SK-N-SH (cell line): ENCODE data around the gene WWOX. TPM values are rescaled to one million over a fixed set of nuclear protein-coding genes. Genes with fewer than 3 reads are reported as not detected.

Experiments used
- CTCF ChIA-PET: fragments of 300-600, 350-600 bp; formaldehyde crosslinking; extraction: SDS; loops from one replicate; lab custom pipeline; 2021; lab: Yijun Ruan, JAX
- POLR2A ChIA-PET: fragments of 350-600 bp; sonication (Branson Sonifier 250); formaldehyde crosslinking; extraction: SDS; loops from one replicate; lab custom pipeline; 2020; ENCODE audit warnings: antibody characterized with exemption, inconsistent platforms; lab: Yijun Ruan, JAX
- DNase-seq: peaks from one replicate; pipeline ENCODE4 v3.0.0; 2012
- H2AFZ ChIP-seq: fragments of 200-600 bp; sonication (generic); 2 replicates; pipeline ENCODE4 v1.8.1; 2016; ENCODE audit warnings: antibody characterized with exemption, mild to moderate bottlenecking, low read depth
- H3F3A ChIP-seq: fragments of 200-600 bp; sonication (generic); replicated peaks from 2 replicates; pipeline ENCODE3; 2016; ENCODE audit warnings: antibody characterized with exemption, mild to moderate bottlenecking; ENCODE audit not compliant: insufficient read depth
- H3K27ac ChIP-seq, 2 experiments: fragments of 200-500 bp in 1 of 2; fragments of 200-600 bp in 1 of 2; sonication (Bioruptor generic) in 1 of 2; sonication (generic), shearing (Covaris generic) in 1 of 2; 2 replicates each; pipeline versions ENCODE4 v1.5.1 to v1.6.1; 2014 to 2016; ENCODE audit warnings: low read depth in 2 of 2, inconsistent platforms in 1 of 2, low read length in 1 of 2, mild to moderate bottlenecking in 1 of 2, mixed read lengths in 1 of 2
- H3K27me3 ChIP-seq: fragments of 200-600 bp; sonication (generic), shearing (Covaris generic); 2 replicates; pipeline ENCODE4 v1.6.1; 2016; ENCODE audit warnings: mixed run types; ENCODE audit not compliant: insufficient read depth
- H3K36me3 ChIP-seq, 2 experiments: fragments of 200-500 bp in 1 of 2; fragments of 200-600 bp in 1 of 2; sonication (Bioruptor generic) in 1 of 2; sonication (generic) in 1 of 2; replicated peaks in 1 of 2; 2 replicates each; pipeline versions ENCODE3 to v1.5.1; 2014 to 2016; ENCODE audit warnings: low read length in 1 of 2, mild to moderate bottlenecking in 1 of 2; ENCODE audit not compliant: insufficient read depth in 2 of 2, control insufficient read depth in 1 of 2
- H3K4me1 ChIP-seq, 2 experiments: fragments of 200-500 bp in 1 of 2; fragments of 200-600 bp in 1 of 2; sonication (Bioruptor generic) in 1 of 2; sonication (generic), shearing (Covaris generic) in 1 of 2; 2 replicates each; pipeline versions ENCODE4 v1.5.1 to v1.6.1; 2014 to 2016; ENCODE audit warnings: low read depth in 1 of 2, low read length in 1 of 2, mixed run types in 1 of 2; ENCODE audit not compliant: insufficient read depth in 2 of 2, control insufficient read depth in 1 of 2
- H3K4me2 ChIP-seq: fragments of 200-600 bp; sonication (generic), shearing (Covaris generic); 2 replicates; pipeline ENCODE4 v1.6.1; 2017; ENCODE audit warnings: mixed run types
- H3K4me3 ChIP-seq, 2 experiments: fragments of 200-500 bp in 1 of 2; fragments of 200-600 bp in 1 of 2; sonication (Bioruptor generic) in 1 of 2; sonication (generic), shearing (Covaris generic) in 1 of 2; 2 replicates each; pipeline versions ENCODE4 v1.5.1 to v1.8.1; 2014 to 2016; ENCODE audit warnings: low read depth in 2 of 2, inconsistent platforms in 1 of 2, low read length in 1 of 2, mild to moderate bottlenecking in 1 of 2, mixed read lengths in 1 of 2, moderate library complexity in 1 of 2
- H3K79me2 ChIP-seq: fragments of 200-600 bp; sonication (generic); 2 replicates; pipeline ENCODE4 v1.8.1; 2017; ENCODE audit warnings: mild to moderate bottlenecking; ENCODE audit not compliant: insufficient read depth
- H3K9ac ChIP-seq: fragments of 200-600 bp; sonication (generic); 2 replicates; pipeline ENCODE4 v1.6.1; 2017; ENCODE audit warnings: mixed run types
- H3K9me2 ChIP-seq: fragments of 200-600 bp; sonication (generic); 2 replicates; pipeline ENCODE4 v1.6.1; 2017; ENCODE audit warnings: mixed run types
- H3K9me3 ChIP-seq: fragments of 200-600 bp; sonication (generic); 2 replicates; pipeline ENCODE4 v1.6.1; 2017; ENCODE audit warnings: mixed run types, mild to moderate bottlenecking, moderate library complexity
- H4K20me1 ChIP-seq: fragments of 200-600 bp; sonication (generic); 2 replicates; pipeline ENCODE4 v1.6.1; 2017; ENCODE audit warnings: mild to moderate bottlenecking, mixed run types; ENCODE audit not compliant: insufficient read depth
- CHD2 ChIP-seq: fragments of 150-350 bp; IDR thresholded peaks from 2 replicates; pipeline ENCODE4 v1.6.1; 2018; ENCODE audit warnings: low read length; ENCODE audit not compliant: partially characterized antibody
- EP300 ChIP-seq, 2 experiments: IDR thresholded peaks; 2 replicates each; pipeline versions ENCODE4 v1.4.0 to v1.6.1; 2012; ENCODE audit warnings: borderline replicate concordance in 1 of 2, low read depth in 1 of 2, low read length in 1 of 2
- EZH2phosphoT487 ChIP-seq: fragments of 200-600 bp; sonication (generic); IDR thresholded peaks from 2 replicates; pipeline ENCODE4 v1.6.1; 2017; ENCODE audit warnings: low read depth, mixed run types, mild to moderate bottlenecking, antibody characterized with exemption, moderate library complexity, borderline replicate concordance
- FOSL2 ChIP-seq: IDR thresholded peaks from 2 replicates; pipeline ENCODE4 v1.4.0; 2012; ENCODE audit warnings: low read depth, mild to moderate bottlenecking, moderate library complexity, borderline replicate concordance
- FOXJ3 ChIP-seq: sonication (generic); formaldehyde crosslinking; IDR thresholded peaks from 2 replicates; pipeline ENCODE4 v1.5.1; 2020; ENCODE audit warnings: mild to moderate bottlenecking, missing genetic modification reagents
- GATA2 ChIP-seq: sonication (generic); formaldehyde crosslinking; IDR thresholded peaks from 2 replicates; pipeline ENCODE4 v1.5.0; 2020; ENCODE audit warnings: mild to moderate bottlenecking, missing genetic modification reagents
- MXI1 ChIP-seq: IDR thresholded peaks from 2 replicates; pipeline ENCODE4 v1.6.1; 2012; ENCODE audit warnings: mild to moderate bottlenecking, low read depth, low read length, improper control_type of control experiment
- NFIC ChIP-seq: IDR thresholded peaks from 2 replicates; pipeline ENCODE4 v1.4.0; 2012; ENCODE audit warnings: borderline replicate concordance
- RCOR1 ChIP-seq: fragments of 150-350 bp; IDR thresholded peaks from 2 replicates; pipeline ENCODE4 v1.6.1; 2017; ENCODE audit warnings: antibody characterized with exemption, low read length
- RFX5 ChIP-seq: IDR thresholded peaks from 2 replicates; pipeline ENCODE4 v1.6.1; 2012; ENCODE audit warnings: mild to moderate bottlenecking, improper control_type of control experiment, low read length
- RXRA ChIP-seq: IDR thresholded peaks from 2 replicates; pipeline ENCODE4 v1.4.0; 2012; ENCODE audit warnings: low read depth, mild to moderate bottlenecking, borderline replicate concordance
- SIN3A ChIP-seq: IDR thresholded peaks from 2 replicates; pipeline ENCODE4 v1.6.1; 2012; ENCODE audit warnings: low read depth, mild to moderate bottlenecking, low read length, moderate library complexity, borderline replicate concordance
- SMC3 ChIP-seq: IDR thresholded peaks from 2 replicates; pipeline ENCODE4 v1.6.1; 2012; ENCODE audit warnings: low read depth, low read length, improper control_type of control experiment
- TCF12 ChIP-seq: IDR thresholded peaks from 2 replicates; pipeline ENCODE4 v1.4.0; 2012
- WGBS: methylation state at CpG from one replicate; pipeline ENCODE4 v1.1.6; 2017; ENCODE audit warnings: low lambda C conversion rate; 5-methylcytosine and 5-hydroxymethylcytosine counted together
- polyA plus RNA-seq, 3 experiments: library from polyadenylated mRNA; depleted of rRNA; stranded (reverse); fragments of >200 nt; gene quantifications; 2 replicates each; pipeline ENCODE4 v1.2.3, GENCODE V29; 2012
- TF ChIP-seq, protein P1 (sequence below): IDR thresholded peaks from 2 replicates; pipeline ENCODE4 v1.4.0; 2012; ENCODE audit warnings: low read depth, borderline replicate concordance
- TF ChIP-seq, protein P2 (sequence below): fragments of 150-350 bp; IDR thresholded peaks from 2 replicates; pipeline ENCODE4 v1.6.1; 2017; ENCODE audit warnings: antibody characterized with exemption, low read length, low read depth, borderline replicate concordance
- TF ChIP-seq, protein P3 (sequence below): IDR thresholded peaks from 2 replicates; pipeline ENCODE4 v1.6.1; 2012; ENCODE audit warnings: mild to moderate bottlenecking, low read depth, low read length, moderate library complexity
- TF ChIP-seq, protein P4 (sequence below): IDR thresholded peaks from 2 replicates; pipeline ENCODE4 v1.4.0; 2012; ENCODE audit warnings: low read depth
- TF ChIP-seq, protein P5 (sequence below): IDR thresholded peaks from 2 replicates; pipeline ENCODE4 v1.4.0; 2012; ENCODE audit warnings: low read depth, borderline replicate concordance
- TF ChIP-seq, protein P6 (sequence below): fragments of 150-350 bp; IDR thresholded peaks from 2 replicates; pipeline ENCODE4 v1.6.1; 2016; ENCODE audit warnings: mild to moderate bottlenecking, low read depth, low read length

Gene WWOX
- polyA plus RNA-seq, 1 of the 3 experiments (the other 2 are of a cell fraction): 10.8 TPM

DNA sequence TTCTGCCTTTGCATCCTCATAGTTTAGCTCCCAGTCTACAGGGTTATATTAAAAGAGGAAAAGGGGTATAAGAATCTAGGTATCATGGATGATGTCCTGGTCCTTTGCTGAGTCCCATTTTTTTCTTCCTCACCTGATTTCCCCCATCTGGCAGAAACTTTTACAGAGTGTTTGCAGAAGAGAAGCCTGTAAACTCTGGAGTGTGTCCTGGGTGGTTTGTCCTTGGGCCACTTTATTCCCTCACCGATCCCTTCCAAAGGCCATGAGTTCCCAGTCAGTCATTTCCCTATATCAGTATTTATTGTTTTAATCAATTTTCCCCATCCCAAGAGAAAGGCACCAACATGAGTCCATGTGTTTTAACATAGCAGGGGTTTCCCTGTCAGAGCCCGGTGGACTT, 638.2 kb downstream of the WWOX start:
- H3K4me3 ChIP-seq: no peak overlapping the region
- H3K27ac ChIP-seq: no peak overlapping the region
- no peak overlapping the region for H3K9ac ChIP-seq
- TF ChIP-seq CHD2 (no peak), SIN3A (no peak), MXI1 (no peak), TCF12 (no peak), EP300 (IDR thresholded peaks at IDR 0.05; ENCODE audit: borderline replicate concordance in 1 of 2, low read depth in 1 of 2, low read length in 1 of 2) (no peak), RFX5 (no peak), GATA2 (CRISPR knock-in tag) (no peak), RXRA (no peak), FOSL2 (no peak), SMC3 (no peak), RCOR1 (no peak), NFIC (no peak), FOXJ3 (CRISPR knock-in tag) (no peak), EZH2phosphoT487 (no peak)
- TF ChIP-seq, protein P1, sequence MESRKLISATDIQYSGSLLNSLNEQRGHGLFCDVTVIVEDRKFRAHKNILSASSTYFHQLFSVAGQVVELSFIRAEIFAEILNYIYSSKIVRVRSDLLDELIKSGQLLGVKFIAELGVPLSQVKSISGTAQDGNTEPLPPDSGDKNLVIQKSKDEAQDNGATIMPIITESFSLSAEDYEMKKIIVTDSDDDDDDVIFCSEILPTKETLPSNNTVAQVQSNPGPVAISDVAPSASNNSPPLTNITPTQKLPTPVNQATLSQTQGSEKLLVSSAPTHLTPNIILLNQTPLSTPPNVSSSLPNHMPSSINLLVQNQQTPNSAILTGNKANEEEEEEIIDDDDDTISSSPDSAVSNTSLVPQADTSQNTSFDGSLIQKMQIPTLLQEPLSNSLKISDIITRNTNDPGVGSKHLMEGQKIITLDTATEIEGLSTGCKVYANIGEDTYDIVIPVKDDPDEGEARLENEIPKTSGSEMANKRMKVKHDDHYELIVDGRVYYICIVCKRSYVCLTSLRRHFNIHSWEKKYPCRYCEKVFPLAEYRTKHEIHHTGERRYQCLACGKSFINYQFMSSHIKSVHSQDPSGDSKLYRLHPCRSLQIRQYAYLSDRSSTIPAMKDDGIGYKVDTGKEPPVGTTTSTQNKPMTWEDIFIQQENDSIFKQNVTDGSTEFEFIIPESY: no peak
- TF ChIP-seq, protein P2, sequence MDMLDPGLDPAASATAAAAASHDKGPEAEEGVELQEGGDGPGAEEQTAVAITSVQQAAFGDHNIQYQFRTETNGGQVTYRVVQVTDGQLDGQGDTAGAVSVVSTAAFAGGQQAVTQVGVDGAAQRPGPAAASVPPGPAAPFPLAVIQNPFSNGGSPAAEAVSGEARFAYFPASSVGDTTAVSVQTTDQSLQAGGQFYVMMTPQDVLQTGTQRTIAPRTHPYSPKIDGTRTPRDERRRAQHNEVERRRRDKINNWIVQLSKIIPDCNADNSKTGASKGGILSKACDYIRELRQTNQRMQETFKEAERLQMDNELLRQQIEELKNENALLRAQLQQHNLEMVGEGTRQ: no peak
- TF ChIP-seq, protein P3, sequence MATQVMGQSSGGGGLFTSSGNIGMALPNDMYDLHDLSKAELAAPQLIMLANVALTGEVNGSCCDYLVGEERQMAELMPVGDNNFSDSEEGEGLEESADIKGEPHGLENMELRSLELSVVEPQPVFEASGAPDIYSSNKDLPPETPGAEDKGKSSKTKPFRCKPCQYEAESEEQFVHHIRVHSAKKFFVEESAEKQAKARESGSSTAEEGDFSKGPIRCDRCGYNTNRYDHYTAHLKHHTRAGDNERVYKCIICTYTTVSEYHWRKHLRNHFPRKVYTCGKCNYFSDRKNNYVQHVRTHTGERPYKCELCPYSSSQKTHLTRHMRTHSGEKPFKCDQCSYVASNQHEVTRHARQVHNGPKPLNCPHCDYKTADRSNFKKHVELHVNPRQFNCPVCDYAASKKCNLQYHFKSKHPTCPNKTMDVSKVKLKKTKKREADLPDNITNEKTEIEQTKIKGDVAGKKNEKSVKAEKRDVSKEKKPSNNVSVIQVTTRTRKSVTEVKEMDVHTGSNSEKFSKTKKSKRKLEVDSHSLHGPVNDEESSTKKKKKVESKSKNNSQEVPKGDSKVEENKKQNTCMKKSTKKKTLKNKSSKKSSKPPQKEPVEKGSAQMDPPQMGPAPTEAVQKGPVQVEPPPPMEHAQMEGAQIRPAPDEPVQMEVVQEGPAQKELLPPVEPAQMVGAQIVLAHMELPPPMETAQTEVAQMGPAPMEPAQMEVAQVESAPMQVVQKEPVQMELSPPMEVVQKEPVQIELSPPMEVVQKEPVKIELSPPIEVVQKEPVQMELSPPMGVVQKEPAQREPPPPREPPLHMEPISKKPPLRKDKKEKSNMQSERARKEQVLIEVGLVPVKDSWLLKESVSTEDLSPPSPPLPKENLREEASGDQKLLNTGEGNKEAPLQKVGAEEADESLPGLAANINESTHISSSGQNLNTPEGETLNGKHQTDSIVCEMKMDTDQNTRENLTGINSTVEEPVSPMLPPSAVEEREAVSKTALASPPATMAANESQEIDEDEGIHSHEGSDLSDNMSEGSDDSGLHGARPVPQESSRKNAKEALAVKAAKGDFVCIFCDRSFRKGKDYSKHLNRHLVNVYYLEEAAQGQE: no peak
- TF ChIP-seq, protein P4, sequence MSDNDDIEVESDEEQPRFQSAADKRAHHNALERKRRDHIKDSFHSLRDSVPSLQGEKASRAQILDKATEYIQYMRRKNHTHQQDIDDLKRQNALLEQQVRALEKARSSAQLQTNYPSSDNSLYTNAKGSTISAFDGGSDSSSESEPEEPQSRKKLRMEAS: no peak
- TF ChIP-seq, protein P5, sequence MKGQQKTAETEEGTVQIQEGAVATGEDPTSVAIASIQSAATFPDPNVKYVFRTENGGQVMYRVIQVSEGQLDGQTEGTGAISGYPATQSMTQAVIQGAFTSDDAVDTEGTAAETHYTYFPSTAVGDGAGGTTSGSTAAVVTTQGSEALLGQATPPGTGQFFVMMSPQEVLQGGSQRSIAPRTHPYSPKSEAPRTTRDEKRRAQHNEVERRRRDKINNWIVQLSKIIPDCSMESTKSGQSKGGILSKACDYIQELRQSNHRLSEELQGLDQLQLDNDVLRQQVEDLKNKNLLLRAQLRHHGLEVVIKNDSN: no peak
- TF ChIP-seq, protein P6, sequence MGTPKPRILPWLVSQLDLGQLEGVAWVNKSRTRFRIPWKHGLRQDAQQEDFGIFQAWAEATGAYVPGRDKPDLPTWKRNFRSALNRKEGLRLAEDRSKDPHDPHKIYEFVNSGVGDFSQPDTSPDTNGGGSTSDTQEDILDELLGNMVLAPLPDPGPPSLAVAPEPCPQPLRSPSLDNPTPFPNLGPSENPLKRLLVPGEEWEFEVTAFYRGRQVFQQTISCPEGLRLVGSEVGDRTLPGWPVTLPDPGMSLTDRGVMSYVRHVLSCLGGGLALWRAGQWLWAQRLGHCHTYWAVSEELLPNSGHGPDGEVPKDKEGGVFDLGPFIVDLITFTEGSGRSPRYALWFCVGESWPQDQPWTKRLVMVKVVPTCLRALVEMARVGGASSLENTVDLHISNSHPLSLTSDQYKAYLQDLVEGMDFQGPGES: no peak
- ChIA-PET CTCF (no interaction called here), POLR2A (no interaction called here)
- H4K20me1 ChIP-seq: no peaks in the 10 kb centered on the region
- no peaks in the 10 kb centered on the region for H3F3A ChIP-seq
- H3K4me2 ChIP-seq: no peak overlapping the region
- DNase-seq: no peak
- 83% methylated on average over 2 of the region's 2 CpGs for WGBS
- no peaks in the 10 kb centered on the region for H3K36me3 ChIP-seq
- H3K9me2 ChIP-seq: no peaks in the 10 kb centered on the region
- no peaks in the 10 kb centered on the region for H3K9me3 ChIP-seq
- no peaks in the 10 kb centered on the region for H3K27me3 ChIP-seq
- H3K4me1 ChIP-seq: no peaks in the 10 kb centered on the region
- no peak overlapping the region for H2AFZ ChIP-seq
- H3K79me2 ChIP-seq: no peaks in the 10 kb centered on the region
